Adrenal gland (tissue), 12 donors: ENCODE measurements around the gene ICAM2. TPM values are rescaled to one million over a fixed set of nuclear protein-coding genes. Genes with fewer than 3 reads are reported as not detected.

ENCODE experiments used
- DNase-seq, 7 donors: peaks; one replicate each; pipeline ENCODE4 v3.0.0-alpha.2; 2019 to 2020
- H3K27ac ChIP-seq, 5 donors: fragments of 200-600 bp; sonication (generic) in 4 of 5; 1 replicate in 3 of 5; 2 replicates in 2 of 5; pipeline versions ENCODE4 v1.5.1 to v1.8.0; 2016 to 2020; ENCODE audit warnings: mild to moderate bottlenecking in 1 of 5
- H3K27me3 ChIP-seq: fragments of 200-600 bp; 2 replicates; pipeline ENCODE4 v1.8.0; 2021
- H3K36me3 ChIP-seq, 2 donors: fragments of 200-600 bp; replicated peaks in 1 of 2; 1 replicate in 1 of 2; 2 replicates in 1 of 2; pipeline versions ENCODE4 v1.5.1 to v1.8.0; 2018 to 2022
- H3K4me1 ChIP-seq, 2 donors: fragments of 200-600 bp; replicated peaks in 1 of 2; 1 replicate in 1 of 2; 2 replicates in 1 of 2; pipeline versions ENCODE4 v1.5.1 to v1.8.0; 2018 to 2021
- H3K4me3 ChIP-seq, 4 donors: fragments of 200-600 bp; sonication (generic) in 3 of 4; one replicate each; pipeline ENCODE4 v1.5.1; 2016 to 2018
- H3K9me3 ChIP-seq, 3 donors: fragments of 200-600 bp; sonication (generic) in 1 of 3; replicated peaks in 1 of 3; 1 replicate in 2 of 3; 2 replicates in 1 of 3; pipeline versions ENCODE4 v1.5.1 to v1.8.0; 2016 to 2021
- CTCF ChIP-seq, 6 experiments: fragments of 450-650 bp in 4 of 6; fragments of 200-600 bp in 2 of 6; sonication (generic) in 1 of 6; IDR thresholded peaks; 1 replicate in 5 of 6; 2 replicates in 1 of 6; pipeline versions ENCODE4 v1.5.1 to v1.8.0; 2016 to 2021; ENCODE audit warnings: antibody characterized with exemption in 6 of 6, mild to moderate bottlenecking in 2 of 6, moderate library complexity in 1 of 6
- POLR2A ChIP-seq, 2 donors: fragments of 450-650 bp; IDR thresholded peaks; one replicate each; pipeline ENCODE4 v1.6.1; 2017; ENCODE audit warnings: antibody characterized with exemption in 2 of 2, mild to moderate bottlenecking in 2 of 2, moderate library complexity in 1 of 2
- WGBS, 4 donors: extraction: QIAGEN DNeasy Blood & Tissue Kit in 2 of 4; methylation state at CpG; one replicate each; pipeline versions ENCODE4 v1.1.5 to v1.1.7; 2013 to 2017; 5-methylcytosine and 5-hydroxymethylcytosine counted together
- intact Hi-C, 2 donors: fragments of 100-400 bp; cut with DNase I; formaldehyde crosslinking; loops; one replicate each; pipeline versions ENCODE4 v1.14.1 to v1.15.0; 2022 to 2023
- polyA plus RNA-seq, 3 donors: library from polyadenylated mRNA; stranded (reverse); fragments of 200-250 nt in 2 of 3; fragments of 350-450 nt in 1 of 3; fragmentation: Illumina TruSeq in 1 of 3; extraction: RNeasy Lipid Tissue Mini Kit (QIAGEN cat#74804) in 1 of 3; gene quantifications; one replicate each; pipeline ENCODE4 v1.2.3, GENCODE V29; 2013 to 2014
- total RNA-seq, 9 donors: library from RNA; depleted of rRNA in 4 of 9; stranded (reverse); fragments of >200 nt in 4 of 9; fragments of 120-200 nt in 1 of 9; fragmentation: NEBNext Ultra II Directional in 1 of 9; extraction: Animal tissue kit (Norgen Biotek cat#: 25700) in 1 of 9; gene quantifications; one replicate each; pipeline versions ENCODE4 v1.1.0 to v1.2.4, GENCODE V29; 2013 to 2023
- donor health status: healthy with polysubstance abuse.
- donor health status: Bipolar disorder and iron deficiency.
- donor health status: DM: yes; HTN: yes; CAD: no.
- donor health status: DM: no; HTN: no; CAD: no.
- donor health status: DM: no; HTN: no; CAD: no.
- donor health status: DM: yes; HTN: yes; CAD: no.

The ICAM2 gene
- total and polyA plus RNA-seq, 12 donors = 9.6 to 42.2 (median 20.9) TPM

- WGBS, 4 donors = 38 to 58% (median 43%) methylated on average over 9 to 16 of the region's 16 CpGs
- Histone ChIP-seq H3K9me3 (no peaks in the 10 kb centered on the region), H3K4me1 (peaks cover 8 to 47% of the 10 kb centered on the region in 2 donors), H3K27me3 (no peaks in the 10 kb centered on the region), H3K4me3 (no peak overlapping the region), H3K36me3 (peaks cover 0 to 78% of the 10 kb centered on the region in 2 donors), H3K27ac (peak overlapping the region in 4 of 5 donors; percentile 35 to 75 (median 62))
- peak in 1 of 2 donors; percentile 5 for TF ChIP-seq POLR2A (IDR thresholded peaks at IDR 0.05)
- peak; percentile 23 to 67 (median 54) for TF ChIP-seq CTCF (IDR thresholded peaks at IDR 0.05)
- intact Hi-C loops = loop anchor here in 1 of 2 donors (10.0 kb wide), 2 partner anchors 71 to 221 kb away; partner anchors contain the start of gene ERN1
- peak; percentile 58 to 85 (median 73) for DNase-seq
Observed at GRCh38 chr17:64063766-64064224, 43.4 kb upstream of the ICAM2 start.

GRCh38 chr17:64063088-64063487 lies 42.7 kb upstream of the ICAM2 start:
- H3K36me3 ChIP-seq = peaks cover 0 to 77% of the 10 kb centered on the region in 2 donors
- intact Hi-C loops = loop anchor here in 1 of 2 donors (10.0 kb wide), 2 partner anchors 72 to 222 kb away; partner anchors contain the start of gene ERN1

GRCh38 chr17:64061178-64061898 lies 40.9 kb upstream of the ICAM2 start:
- WGBS, 4 donors = 73 to 83% (median 77%) methylated on average over 5 of the region's 5 CpGs
- DNase-seq = no peak
- TF ChIP-seq POLR2A (IDR thresholded peaks at IDR 0.05) = no peak
- no peak for TF ChIP-seq CTCF (IDR thresholded peaks at IDR 0.05)
- Histone ChIP-seq H3K36me3 (peaks cover 0 to 74% of the 10 kb centered on the region in 2 donors), H3K4me3 (no peak overlapping the region), H3K27me3 (no peaks in the 10 kb centered on the region), H3K9me3 (no peaks in the 10 kb centered on the region), H3K27ac (peak overlapping the region in 3 of 5 donors; percentile 58 to 75 (median 66)), H3K4me1 (peaks cover 8 to 39% of the 10 kb centered on the region in 2 donors)
- intact Hi-C loops = loop anchor here in 1 of 2 donors (10.0 kb wide), 2 partner anchors 73 to 223 kb away; partner anchors contain the start of gene ERN1

More at GRCh38 chr17:64063088-64063487, 42.7 kb upstream of the ICAM2 start:
- H3K4me1 ChIP-seq = peaks cover 8 to 47% of the 10 kb centered on the region in 2 donors
- WGBS, 4 donors = 40 to 58% (median 48%) methylated on average over 5 of the region's 5 CpGs
- H3K27ac ChIP-seq = peak overlapping the region in 4 of 5 donors; percentile 35 to 75 (median 62)
- no peaks in the 10 kb centered on the region for H3K9me3 ChIP-seq
- TF ChIP-seq POLR2A (IDR thresholded peaks at IDR 0.05) (no peak), CTCF (IDR thresholded peaks at IDR 0.05) (no peak)
- no peak for DNase-seq
- no peaks in the 10 kb centered on the region for H3K27me3 ChIP-seq
- H3K4me3 ChIP-seq = no peak overlapping the region

GRCh38 chr17:64060331-64060730 lies 39.9 kb upstream of the ICAM2 start:
- WGBS, 4 donors = 70 to 98% (median 73%) methylated on average over 4 to 5 of the region's 5 CpGs
- Histone ChIP-seq H3K27ac (peak overlapping the region in 3 of 5 donors; percentile 58 to 75 (median 66)), H3K4me3 (no peak overlapping the region), H3K4me1 (peaks cover 8 to 39% of the 10 kb centered on the region in 2 donors), H3K27me3 (no peaks in the 10 kb centered on the region), H3K36me3 (peaks cover 0 to 75% of the 10 kb centered on the region in 2 donors), H3K9me3 (no peaks in the 10 kb centered on the region)
- TF ChIP-seq POLR2A (IDR thresholded peaks at IDR 0.05) (no peak), CTCF (IDR thresholded peaks at IDR 0.05) (no peak)
- no peak for DNase-seq
- intact Hi-C loops = loop anchor here in 1 of 2 donors (10.0 kb wide), 2 partner anchors 74 to 224 kb away; partner anchors contain the start of gene ERN1
